HT-29 (cell line): ENCODE results near the gene AGFG2. TPM values are rescaled to one million over a fixed set of nuclear protein-coding genes. Genes with fewer than 3 reads are reported as not detected.

Source experiments
- DNase-seq: peaks from one replicate; pipeline ENCODE4 v3.0.0-alpha.2; 2015; ENCODE audit warnings: low spot score
- small RNA-seq: library from RNA; depleted of rRNA; stranded (forward); fragments of <200 nt; gene quantifications from one replicate; pipeline ENCODE3, GENCODE V24; 2014
- total RNA-seq: library from RNA; depleted of rRNA; stranded (reverse); fragments of >200 nt; shearing (Covaris generic); gene quantifications from 2 replicates; pipeline ENCODE4 v1.2.3, GENCODE V29; 2014; rRNA removed

Gene AGFG2
- total RNA-seq, 1 experiment from 2014 or later: 29.8 TPM

GRCh38 chr7:100607111-100607510 lies 68.1 kb downstream of the AGFG2 start:
- no peak for DNase-seq

GRCh38 chr7:100609958-100610357 lies 71.0 kb downstream of the AGFG2 start:
- DNase-seq: no peak

DNA sequence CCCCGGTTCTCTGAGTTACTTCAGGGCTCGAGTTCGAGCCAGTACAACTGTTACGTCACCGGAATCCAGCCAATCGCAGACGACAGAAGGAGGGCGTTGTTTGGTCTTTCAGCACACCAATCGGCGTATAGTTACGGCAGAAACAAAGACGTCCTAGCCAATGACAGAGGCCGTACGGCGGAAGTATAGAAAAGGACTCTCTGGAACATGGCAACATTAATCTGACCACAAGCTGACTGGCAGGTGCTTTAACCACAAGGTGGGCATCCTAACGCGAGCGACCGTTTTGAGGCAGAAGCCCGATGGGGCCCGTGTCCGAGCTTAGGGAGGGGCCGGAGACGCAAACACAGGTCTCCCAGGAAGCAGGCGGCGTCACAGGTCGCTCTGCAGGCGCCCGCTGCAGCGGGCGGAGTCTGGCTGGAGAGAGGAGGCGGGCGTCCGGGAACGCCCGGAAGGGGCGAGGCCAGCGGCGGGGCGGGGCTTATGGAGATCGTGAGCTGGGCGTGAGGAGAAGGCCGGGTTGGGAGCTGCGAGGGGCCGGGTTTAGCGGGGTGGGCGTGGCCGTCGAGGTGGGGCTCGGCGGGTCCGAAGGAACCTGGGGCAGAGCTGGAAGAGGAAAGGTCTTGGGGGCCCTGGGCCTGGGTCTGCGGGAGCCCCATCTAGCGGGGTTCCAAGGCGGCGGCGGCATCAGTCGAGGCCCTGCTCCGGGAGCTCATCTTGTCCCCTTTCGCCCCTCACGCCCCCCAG lies 73.2 kb downstream of the AGFG2 start, which contains the start of gene MOSPD3:
Gene MOSPD3, plus strand, starts transcription at position 558 of the 747 bp plus-strand sequence. CDS start 252 bp downstream, outside the sequence.
- peak; percentile 99 for DNase-seq

DNA sequence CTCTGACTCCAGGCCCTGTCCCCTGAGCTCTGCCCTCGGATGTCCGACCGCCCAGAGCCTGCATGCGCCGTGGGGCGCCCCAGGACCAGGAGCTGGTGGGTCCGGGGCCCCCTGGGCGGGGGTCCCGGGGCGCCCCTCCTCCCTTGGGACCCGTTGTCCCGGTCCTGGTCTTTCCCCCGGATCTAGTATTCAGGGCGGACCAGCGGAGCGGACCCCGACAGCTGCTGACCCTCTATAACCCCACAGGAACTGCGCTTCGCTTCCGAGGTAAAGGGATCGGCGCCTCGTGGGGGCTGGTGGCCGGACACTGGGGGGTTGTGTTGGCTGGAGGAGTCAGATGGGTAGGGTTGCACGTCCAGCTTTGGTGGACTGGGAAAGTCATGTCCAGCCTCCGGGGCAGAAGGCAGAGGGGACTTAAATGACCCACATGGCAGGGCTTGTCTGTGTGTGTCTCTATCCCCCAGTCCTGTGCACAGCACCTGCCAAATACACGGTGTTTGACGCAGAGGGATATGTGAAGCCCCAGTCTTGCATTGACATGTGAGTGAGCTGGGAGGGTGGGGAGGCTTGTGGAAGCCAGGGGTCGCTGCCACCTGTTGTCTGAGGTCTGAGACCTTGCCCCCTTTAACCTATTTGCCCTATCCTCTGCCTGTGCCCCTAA lies 73.9 kb downstream of the AGFG2 start:
- no peak for DNase-seq

DNA sequence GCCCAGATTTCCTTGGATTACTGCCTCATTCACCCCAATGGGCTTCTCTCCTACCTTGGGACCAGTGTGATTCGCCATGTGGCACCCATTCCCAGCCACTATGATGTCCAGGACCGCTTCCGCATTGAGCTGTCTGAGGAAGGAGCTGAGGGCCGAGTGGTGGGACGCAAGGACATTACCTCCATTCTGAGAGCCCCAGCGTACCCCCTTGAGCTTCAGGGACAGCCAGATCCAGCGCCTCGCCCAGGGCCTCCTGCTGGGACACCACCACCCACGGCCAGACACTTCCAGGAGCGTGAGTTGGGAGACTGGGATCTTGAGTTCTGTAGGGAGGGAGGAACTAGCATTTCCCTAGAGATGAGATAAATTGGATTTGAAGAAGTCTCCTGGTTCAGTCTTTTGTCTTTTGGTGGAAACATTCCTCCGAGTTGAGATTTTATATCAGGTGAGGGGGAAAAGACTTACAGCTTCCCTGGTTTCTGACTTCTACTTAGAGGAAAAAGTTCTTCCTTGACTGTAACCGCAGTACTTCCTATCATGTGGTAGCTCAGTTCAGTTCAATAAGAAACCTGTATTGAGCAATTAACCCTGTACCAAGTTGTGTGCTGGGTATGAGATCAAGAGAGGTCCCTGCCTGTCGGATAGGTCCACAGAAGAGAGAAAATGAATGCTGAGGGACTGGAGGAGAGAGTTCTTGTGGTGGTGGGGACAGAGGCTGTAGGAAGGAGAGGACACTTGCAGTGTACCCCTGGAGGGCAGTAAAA lies 74.6 kb downstream of the AGFG2 start:
- DNase-seq: no peak

DNA sequence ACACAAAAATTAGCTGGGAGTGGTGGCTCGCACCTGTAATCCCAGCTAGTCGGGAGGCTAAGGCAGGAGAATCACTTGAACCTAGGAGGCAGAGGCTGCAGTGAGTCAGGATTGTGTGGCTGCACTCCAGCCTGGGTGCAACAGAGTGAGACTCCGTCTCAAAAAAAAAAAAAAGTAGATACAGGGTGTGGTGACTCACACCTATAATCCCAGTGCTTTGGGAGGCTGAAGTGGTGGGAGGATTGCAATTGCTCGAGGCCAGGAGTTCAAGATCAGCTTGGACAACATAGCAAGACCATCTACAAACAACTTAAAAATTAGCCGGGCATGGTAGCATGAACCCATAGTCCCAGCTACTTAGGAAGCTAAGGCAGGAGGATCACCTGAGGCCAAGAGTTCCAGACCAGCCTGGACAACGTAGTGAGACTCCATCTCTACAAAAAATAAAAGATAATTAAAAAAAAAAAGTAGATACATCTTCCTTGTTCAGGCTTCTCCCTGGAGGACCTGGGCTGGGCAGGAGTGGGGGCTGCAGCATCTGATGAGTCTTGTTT lies 75.4 kb downstream of the AGFG2 start:
- DNase-seq: no peak

Small RNA genes lying within 50 kb of the gene (small RNA-seq; reads per million reads assigned to genes)
- gene RN7SL416P (not detected), gene SAP25 (not detected)

Other genes starting within 250 kb of the AGFG2 start
- gene SPDYE3, start 231.5 kb upstream of the AGFG2 start, total RNA-seq: not detected in 2 replicates
- gene PILRB, start 181.1 kb upstream of the AGFG2 start, total RNA-seq: 104 and 119 TPM in 2 replicates
- 2.1 TPM in 1 of 2 replicates, not detected in the other for gene PILRA, start 165.7 kb upstream of the AGFG2 start, total RNA-seq
- gene ZCWPW1, start 110.5 kb upstream of the AGFG2 start, total RNA-seq: 0.76 and 1.0 TPM in 2 replicates
- gene MEPCE, start 109.4 kb upstream of the AGFG2 start, total RNA-seq: 80.9 and 89.1 TPM in 2 replicates
- 102 and 110 TPM in 2 replicates for gene PPP1R35, start 102.7 kb upstream of the AGFG2 start, total RNA-seq
- gene SPACDR, start 74.9 kb upstream of the AGFG2 start, total RNA-seq: 0.21 and 0.64 TPM in 2 replicates
- 102 and 123 TPM in 2 replicates for gene TSC22D4, start 60.0 kb upstream of the AGFG2 start, total RNA-seq
- gene NYAP1, start 55.3 kb upstream of the AGFG2 start, total RNA-seq: 0.03 and 0.21 TPM in 2 replicates
- 0.63 and 1.5 TPM in 2 replicates for gene SAP25, start 34.7 kb downstream of the AGFG2 start, total RNA-seq
- 58.1 and 72.9 TPM in 2 replicates for gene LRCH4, start 46.9 kb downstream of the AGFG2 start, total RNA-seq
- gene FBXO24, start 47.1 kb downstream of the AGFG2 start, total RNA-seq: 0.29 and 0.36 TPM in 2 replicates
- 4.7 and 5.2 TPM in 2 replicates for gene PCOLCE, start 63.2 kb downstream of the AGFG2 start, total RNA-seq
- 16.4 and 18.4 TPM in 2 replicates for gene MOSPD3, start 73.3 kb downstream of the AGFG2 start, total RNA-seq
- 1.2 and 1.7 TPM in 2 replicates for gene TFR2, start 102.3 kb downstream of the AGFG2 start, total RNA-seq
- 0.13 TPM in 1 of 2 replicates, not detected in the other for gene ACTL6B, start 117.2 kb downstream of the AGFG2 start, total RNA-seq
- 272 and 317 TPM in 2 replicates for gene GNB2, start 134.5 kb downstream of the AGFG2 start, total RNA-seq
- 44.6 and 46.9 TPM in 2 replicates for gene GIGYF1, start 155.0 kb downstream of the AGFG2 start, total RNA-seq
- gene POP7, start 166.9 kb downstream of the AGFG2 start, total RNA-seq: 222 and 231 TPM in 2 replicates
- gene EPO, start 181.3 kb downstream of the AGFG2 start, total RNA-seq: not detected in 2 replicates
- gene ZAN, start 194.4 kb downstream of the AGFG2 start, total RNA-seq: not detected in 2 replicates